Stimulated activated CD4-positive, alpha-beta T cell treated with anti-CD3 and anti-CD28 coated beads, Interleukin-12 subunit alpha, Interleukin-12 subunit beta, amount 100 ng/mL, for 4 hours (primary cell): Measurements from ENCODE around the gene EVI2B.
"Not testable (repeated sequence)": the region's sequence is repeated elsewhere in the genome, so short reads cannot be mapped to it uniquely, and the experiment has no call there.

Experiments used
- DNase-seq: peaks from one replicate; pipeline ENCODE4 v3.0.0-alpha.2; 2020

The EVI2B gene

GRCh38 chr17:31310260-31310659, 3.6 kb downstream of the EVI2B start:
- DNase-seq = no peak

GRCh38 chr17:31309556-31309955, 4.3 kb downstream of the EVI2B start:
- no peak for DNase-seq

- no peak for DNase-seq
Observed at GRCh38 chr17:31308372-31309334, 5.2 kb downstream of the EVI2B start.

GRCh38 chr17:31307640-31308039, 6.2 kb downstream of the EVI2B start:
- no peak for DNase-seq

DNA sequence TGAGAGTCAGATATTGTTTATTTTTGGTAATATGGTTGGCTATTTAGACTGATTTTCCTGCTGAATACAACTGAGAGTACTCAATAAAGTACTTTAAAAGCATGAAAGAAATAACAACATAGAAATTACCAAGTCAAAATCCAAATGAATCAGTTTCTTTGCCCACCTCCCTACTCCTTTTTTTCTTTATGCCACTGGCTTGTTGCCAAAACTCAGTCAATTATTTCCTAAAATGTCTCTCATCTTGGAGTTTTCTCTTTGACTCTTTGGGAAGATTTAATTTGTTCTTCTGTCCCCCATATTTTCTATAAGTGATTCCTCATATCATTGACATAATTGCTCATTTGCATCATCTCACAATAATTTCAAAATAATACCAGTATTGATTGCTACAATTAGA, 14.2 kb downstream of the EVI2B start:
- no peak for DNase-seq

- no peak for DNase-seq
Observed at GRCh38 chr17:31297090-31297489, 16.8 kb downstream of the EVI2B start, which contains the start of gene OMG. TSS of gene OMG (minus strand) at chr17:31297239. CDS start at chr17:31296331, 908 bp downstream.

DNA sequence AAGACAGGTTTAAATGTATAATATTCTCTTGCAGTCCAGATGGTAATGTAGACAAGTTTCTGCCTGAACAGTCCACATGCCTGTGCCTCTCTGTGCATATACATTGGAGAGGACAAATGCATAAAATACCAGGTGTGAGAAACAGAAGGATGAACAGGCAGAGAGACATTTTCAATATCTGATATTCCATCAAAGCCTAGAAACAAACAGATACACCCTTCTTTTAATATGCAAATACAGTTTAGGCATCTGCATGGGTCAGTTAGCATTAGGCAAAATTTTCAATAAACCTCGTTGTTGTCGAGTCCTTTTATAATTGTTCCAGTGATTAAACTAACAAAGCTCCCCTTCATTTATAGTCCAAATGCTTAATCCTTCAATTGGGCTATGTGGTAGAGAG, 17.7 kb downstream of the EVI2B start:
- no peak for DNase-seq

GRCh38 chr17:31295489-31295871, 18.4 kb downstream of the EVI2B start:
- DNase-seq = no peak

- no peak for DNase-seq
Observed at GRCh38 chr17:31294820-31295488, 18.9 kb downstream of the EVI2B start.

GRCh38 chr17:31294231-31294630, 19.6 kb downstream of the EVI2B start:
- no peak for DNase-seq

DNA sequence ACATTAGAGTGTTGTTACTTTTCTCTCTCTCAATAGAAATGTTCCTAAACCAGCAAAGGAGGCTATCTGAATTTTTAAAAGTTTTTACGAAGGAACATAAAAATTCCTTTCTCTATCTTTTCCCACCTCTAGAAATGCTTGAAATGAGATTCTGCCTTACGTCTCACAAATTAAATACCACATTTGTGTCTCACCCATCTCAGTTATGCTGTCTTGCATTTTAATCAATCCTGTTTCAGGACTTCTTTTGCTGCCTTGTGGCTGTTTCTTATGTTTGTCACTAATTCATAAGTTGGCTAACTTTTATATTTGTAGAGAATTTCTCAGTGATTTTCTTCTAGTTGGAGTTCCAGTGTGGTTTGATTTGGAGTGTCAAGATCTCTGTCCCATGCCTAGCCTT, 20.3 kb downstream of the EVI2B start:
- DNase-seq = no peak

GRCh38 chr17:31291820-31292219, 22.0 kb downstream of the EVI2B start:
- no peak for DNase-seq

DNA sequence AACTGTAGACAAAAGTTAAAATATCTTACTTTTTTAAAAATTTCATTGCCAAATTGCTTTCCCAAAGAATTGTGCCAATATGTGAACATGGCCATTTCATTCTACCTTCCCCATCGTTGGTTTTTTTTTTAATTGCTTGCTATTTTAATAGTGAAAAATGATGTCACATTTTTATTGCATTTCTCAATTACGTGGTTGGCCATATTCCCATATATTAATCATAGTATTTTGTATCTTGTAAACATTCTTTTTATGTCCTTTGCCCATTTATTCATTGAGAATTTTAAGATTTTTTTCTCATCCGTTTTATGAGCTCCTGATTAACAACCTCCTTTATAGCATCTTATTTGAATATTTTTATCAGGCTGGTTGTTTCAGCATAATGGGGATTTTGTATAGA, 24.1 kb downstream of the EVI2B start:
- DNase-seq = no peak

DNA sequence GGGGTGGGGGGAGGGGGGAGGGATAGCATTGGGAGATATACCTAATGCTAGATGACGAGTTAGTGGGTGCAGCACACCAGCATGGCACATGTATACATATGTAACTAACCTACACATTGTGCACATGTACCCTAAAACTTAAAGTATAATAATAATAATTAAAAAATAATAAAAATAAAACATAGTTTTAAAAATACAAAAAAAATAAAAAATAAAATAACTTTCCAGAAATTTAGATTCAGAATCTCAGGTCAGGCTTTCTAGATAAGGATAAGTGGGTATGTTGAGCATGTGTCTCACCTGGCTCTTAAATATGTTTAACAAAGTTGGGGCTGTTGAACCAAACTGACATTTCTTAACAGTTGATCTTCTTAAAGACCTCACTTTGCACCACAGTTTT, 25.9 kb downstream of the EVI2B start:
- not testable (repeated sequence) for DNase-seq

DNA sequence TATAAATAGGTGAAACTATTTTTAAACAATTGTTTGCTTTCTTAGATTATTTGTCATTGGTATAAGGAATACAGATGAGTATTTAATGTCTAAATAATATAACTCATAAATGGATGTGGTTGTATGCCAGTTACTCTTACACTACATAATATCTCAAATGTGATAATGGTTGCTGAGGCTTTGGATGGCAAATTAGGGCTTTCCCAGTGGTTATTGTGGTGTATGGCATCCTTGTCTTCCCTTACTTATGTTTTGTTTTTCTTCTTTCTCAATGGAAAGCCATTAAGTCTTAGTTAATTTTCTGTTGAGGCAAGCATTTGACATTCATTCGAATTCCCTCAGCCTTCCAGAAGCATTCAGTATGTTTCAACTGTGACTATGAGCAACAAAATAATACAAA, 27.3 kb downstream of the EVI2B start:
- DNase-seq = no peak

DNA sequence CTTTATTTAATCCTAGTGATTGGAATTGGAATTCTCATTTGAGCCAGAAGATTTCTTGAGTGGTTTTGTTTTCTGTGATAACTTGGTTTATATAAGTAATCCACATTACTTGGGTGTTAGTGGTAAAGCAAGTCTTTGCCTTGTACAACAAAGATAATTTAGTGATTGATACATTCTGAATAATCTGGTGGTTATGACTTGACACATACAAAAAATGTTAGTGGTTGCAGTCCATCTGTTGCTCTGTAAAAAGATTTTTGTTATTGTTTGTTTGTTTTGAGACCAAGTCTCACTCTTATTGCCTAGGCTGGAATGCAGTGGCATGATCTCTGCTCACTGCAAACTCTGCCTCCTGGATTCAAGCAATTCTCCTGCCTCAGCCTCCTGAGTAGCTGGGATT, 30.0 kb downstream of the EVI2B start:
- DNase-seq = no peak

DNA sequence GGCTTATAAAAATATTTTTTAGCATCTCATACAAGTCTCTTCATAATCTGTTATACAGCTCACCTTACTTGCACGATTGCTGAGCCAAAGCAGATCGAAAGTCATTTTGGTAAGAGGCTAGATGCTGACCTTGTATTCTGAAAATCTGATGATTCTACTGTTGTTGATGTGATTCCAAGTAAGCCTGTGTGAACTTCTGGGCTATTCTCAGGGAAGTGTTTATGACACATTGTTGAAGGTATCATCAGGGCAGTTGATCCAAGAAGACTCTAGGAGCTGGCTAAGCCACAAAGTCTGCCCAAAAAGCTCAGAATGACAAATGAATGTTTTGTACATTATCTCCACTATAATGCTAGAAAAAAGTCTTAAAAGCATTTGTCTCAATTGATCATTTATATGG, 32.8 kb downstream of the EVI2B start:
- no peak for DNase-seq

- DNase-seq = no peak
Observed at GRCh38 chr17:31279401-31279800, 34.5 kb downstream of the EVI2B start.

- no peak for DNase-seq
Observed at GRCh38 chr17:31275116-31275515, 38.7 kb downstream of the EVI2B start.

- DNase-seq = no peak
Observed at GRCh38 chr17:31274252-31274651, 39.6 kb downstream of the EVI2B start.

GRCh38 chr17:31273516-31273915, 40.3 kb downstream of the EVI2B start:
- DNase-seq = no peak

DNA sequence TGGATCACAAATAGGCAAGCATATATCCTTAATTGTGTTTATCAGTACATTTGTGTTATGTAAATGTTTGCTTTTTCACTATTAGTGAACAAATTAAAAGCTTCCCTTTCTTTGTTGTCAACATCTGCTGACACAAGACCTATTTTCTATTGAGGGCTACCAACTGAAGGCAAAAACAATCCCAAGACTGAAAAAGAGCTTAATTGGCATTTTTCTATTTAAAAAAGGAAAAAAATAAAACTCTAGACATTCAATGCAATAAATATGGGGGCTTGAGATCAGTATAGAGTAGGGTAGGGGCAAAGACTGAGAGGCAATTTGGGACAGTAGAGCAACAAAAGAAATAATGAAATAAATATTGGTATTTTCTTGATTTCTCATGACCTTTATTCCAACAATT, 41.1 kb downstream of the EVI2B start:
- DNase-seq = no peak

- DNase-seq = no peak
Observed at GRCh38 chr17:31272236-31272635, 41.6 kb downstream of the EVI2B start.

- no peak for DNase-seq
Observed at GRCh38 chr17:31269578-31269983, 44.3 kb downstream of the EVI2B start.
